HG02981 (cell line): ENCODE data around the gene HS6ST1.

Experiments
- ATAC-seq: cut with Tn5 transposase; IDR thresholded peaks from one replicate; pipeline ENCODE4 v1.9.1; 2021; ENCODE audit warnings: mild to moderate bottlenecking, moderate library complexity; ENCODE audit not compliant: unreplicated experiment

HS6ST1 gene

GRCh38 chr2:128322715-128323554 lies 4.3 kb upstream of the HS6ST1 start:
- ATAC-seq: no peak

- ATAC-seq: peak; percentile 48
Observed at GRCh38 chr2:128321784-128322714, 3.4 kb upstream of the HS6ST1 start.

GRCh38 chr2:128320906-128321771 lies 2.5 kb upstream of the HS6ST1 start:
- no peak for ATAC-seq

GRCh38 chr2:128320192-128320905 lies 1.7 kb upstream of the HS6ST1 start:
- ATAC-seq: no peak

- ATAC-seq: no peak
Observed at GRCh38 chr2:128319631-128320191, 1.0 kb upstream of the HS6ST1 start.

- ATAC-seq: peak; percentile 11
Observed at GRCh38 chr2:128318245-128318644, 423 bp downstream of the HS6ST1 start.

- ATAC-seq: peak; percentile 6
Observed at GRCh38 chr2:128317899-128318225, 806 bp downstream of the HS6ST1 start.

- peak; percentile 35 for ATAC-seq
Observed at GRCh38 chr2:128317181-128317898, 1.3 kb downstream of the HS6ST1 start.

- ATAC-seq: no peak
Observed at GRCh38 chr2:128316777-128317180, 1.9 kb downstream of the HS6ST1 start.

- no peak for ATAC-seq
Observed at GRCh38 chr2:128315829-128316776, 2.6 kb downstream of the HS6ST1 start.

- no peak for ATAC-seq
Observed at GRCh38 chr2:128315122-128315828, 3.4 kb downstream of the HS6ST1 start.

- ATAC-seq: no peak
Observed at GRCh38 chr2:128314348-128315121, 4.1 kb downstream of the HS6ST1 start.

- ATAC-seq: no peak
Observed at GRCh38 chr2:128313931-128314347, 4.7 kb downstream of the HS6ST1 start.

- no peak for ATAC-seq
Observed at GRCh38 chr2:128313091-128313836, 5.4 kb downstream of the HS6ST1 start.

- no peak for ATAC-seq
Observed at GRCh38 chr2:128312411-128312810, 6.3 kb downstream of the HS6ST1 start.

GRCh38 chr2:128311755-128312341 lies 6.8 kb downstream of the HS6ST1 start:
- no peak for ATAC-seq
